Liver (tissue), 3 donors: ENCODE measurements around the gene CDH18.

Experiments
- CTCF ChIP-seq: fragments of 150-350 bp; IDR thresholded peaks from 2 replicates; pipeline ENCODE4 v1.5.1; 2017; ENCODE audit warnings: improper control_type of control experiment, low read depth, low read length; ENCODE audit not compliant: missing input control
- SP1 ChIP-seq: IDR thresholded peaks from 2 replicates; pipeline ENCODE4 v1.6.1; 2018; ENCODE audit warnings: antibody characterized with exemption, mild to moderate bottlenecking
- donor health status: healthy.
- donor health status: healthy.

- TF ChIP-seq SP1: no peak
- TF ChIP-seq CTCF: no peak
These were observed 107.5 kb downstream of the CDH18 start for GRCh38 chr5:19880458-19880857.
